ENCODE measurements around the gene GET4.

The GET4 gene

DNA sequence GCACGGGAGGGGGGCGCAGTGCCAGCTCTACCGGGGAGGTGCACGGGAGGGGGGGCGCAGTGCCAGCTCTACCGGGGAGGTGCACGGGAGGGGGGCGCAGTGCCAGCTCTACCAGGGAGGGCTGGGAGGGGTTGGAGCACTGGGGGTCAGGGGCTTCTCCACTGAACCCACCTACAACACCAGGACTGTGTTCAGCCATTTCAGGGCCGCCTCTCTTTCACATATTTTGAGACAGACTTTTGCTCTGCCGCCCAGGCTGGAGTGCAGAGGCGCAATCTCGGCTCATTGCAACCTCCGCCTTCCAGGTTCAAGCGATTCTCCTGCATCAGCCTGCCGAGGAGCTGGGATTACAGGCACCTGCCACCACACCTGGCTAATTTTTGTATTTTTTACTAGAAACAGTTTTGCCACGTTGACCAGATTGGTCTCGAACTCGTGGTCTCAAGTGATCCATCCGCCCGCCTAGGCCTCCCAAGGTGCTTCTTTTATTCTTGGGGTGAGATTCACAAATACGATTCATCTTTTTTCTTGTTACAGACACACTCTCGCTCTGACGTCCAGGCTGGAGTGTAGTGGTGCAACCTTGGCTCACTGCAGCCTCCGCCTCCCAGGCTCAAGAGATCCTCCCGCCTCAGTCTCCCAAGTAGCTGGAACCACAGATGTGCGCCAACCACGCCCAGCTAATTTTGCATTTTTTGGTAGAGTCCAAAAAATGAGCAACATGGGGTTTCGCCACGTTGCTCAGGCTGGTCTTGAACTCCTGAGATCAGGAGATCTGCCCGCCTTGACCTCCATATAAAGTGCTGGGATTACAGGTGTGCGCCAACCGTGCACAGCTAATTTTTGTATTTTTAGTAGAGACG, 41.1 kb downstream of the GET4 start:
- no peak overlapping the region for H3K4me3 ChIP-seq (ENCODE audit: low read depth, low read length)
- TF ChIP-seq, protein P1, sequence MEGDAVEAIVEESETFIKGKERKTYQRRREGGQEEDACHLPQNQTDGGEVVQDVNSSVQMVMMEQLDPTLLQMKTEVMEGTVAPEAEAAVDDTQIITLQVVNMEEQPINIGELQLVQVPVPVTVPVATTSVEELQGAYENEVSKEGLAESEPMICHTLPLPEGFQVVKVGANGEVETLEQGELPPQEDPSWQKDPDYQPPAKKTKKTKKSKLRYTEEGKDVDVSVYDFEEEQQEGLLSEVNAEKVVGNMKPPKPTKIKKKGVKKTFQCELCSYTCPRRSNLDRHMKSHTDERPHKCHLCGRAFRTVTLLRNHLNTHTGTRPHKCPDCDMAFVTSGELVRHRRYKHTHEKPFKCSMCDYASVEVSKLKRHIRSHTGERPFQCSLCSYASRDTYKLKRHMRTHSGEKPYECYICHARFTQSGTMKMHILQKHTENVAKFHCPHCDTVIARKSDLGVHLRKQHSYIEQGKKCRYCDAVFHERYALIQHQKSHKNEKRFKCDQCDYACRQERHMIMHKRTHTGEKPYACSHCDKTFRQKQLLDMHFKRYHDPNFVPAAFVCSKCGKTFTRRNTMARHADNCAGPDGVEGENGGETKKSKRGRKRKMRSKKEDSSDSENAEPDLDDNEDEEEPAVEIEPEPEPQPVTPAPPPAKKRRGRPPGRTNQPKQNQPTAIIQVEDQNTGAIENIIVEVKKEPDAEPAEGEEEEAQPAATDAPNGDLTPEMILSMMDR (IDR thresholded peaks at IDR 0.05; ENCODE audit: borderline replicate concordance, insufficient read depth, low read depth, low read length), result no peak

DNA sequence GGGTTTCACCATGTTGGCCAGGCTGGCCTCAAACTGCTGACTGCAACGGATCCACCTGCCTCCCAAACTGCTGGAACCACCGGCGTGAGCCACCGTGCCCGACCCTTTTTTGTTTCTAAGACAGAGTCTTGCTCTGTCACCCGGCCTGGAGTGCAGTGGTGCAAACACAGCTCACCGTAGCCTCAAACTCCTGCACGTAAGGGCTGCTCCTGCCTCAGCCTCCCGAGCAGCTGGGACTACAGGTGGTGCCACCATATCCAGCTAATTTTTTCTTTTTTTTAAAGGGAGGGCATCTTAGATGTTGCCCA, 41.7 kb downstream of the GET4 start:
- TF ChIP-seq, protein P1 (IDR thresholded peaks at IDR 0.05; ENCODE audit: borderline replicate concordance, insufficient read depth, low read depth, low read length), result no peak
- no peak overlapping the region for H3K4me3 ChIP-seq (ENCODE audit: low read depth, low read length)

DNA sequence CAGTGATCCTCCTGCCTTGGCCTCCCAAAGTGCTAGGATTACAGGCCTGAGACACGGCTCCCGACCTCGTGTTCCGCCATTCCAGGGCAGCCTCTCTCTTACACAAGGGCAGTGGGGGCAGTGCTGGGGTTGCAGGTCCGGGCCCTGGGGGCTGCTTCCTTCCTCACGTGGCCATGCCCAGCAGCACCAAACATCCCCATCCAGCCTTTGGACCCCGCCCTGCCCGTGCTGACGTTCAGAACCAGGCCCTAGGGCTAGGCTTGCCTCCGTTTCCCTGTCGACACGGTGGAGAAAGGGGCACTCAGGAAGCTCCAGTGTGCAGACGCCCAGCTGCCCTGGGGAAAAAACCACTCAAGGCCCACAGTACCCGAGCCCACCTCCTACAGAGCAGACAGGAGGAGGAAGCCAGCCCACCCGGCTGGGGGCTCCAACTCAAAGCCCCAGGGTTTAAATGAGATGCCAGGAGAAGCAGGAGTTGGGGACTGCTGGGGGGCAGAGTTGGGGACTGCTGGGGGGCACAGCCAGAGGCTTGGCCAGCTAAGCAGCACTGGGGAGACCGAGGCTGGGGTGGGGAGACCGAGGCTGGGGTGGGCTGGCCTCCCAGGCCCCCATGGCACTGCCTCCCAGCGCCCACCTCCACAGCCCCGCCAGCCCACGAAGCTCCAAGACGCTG, 42.2 kb downstream of the GET4 start:
- TF ChIP-seq, protein P1 (IDR thresholded peaks at IDR 0.05; ENCODE audit: borderline replicate concordance, insufficient read depth, low read depth, low read length), result no peak
- no peak overlapping the region for H3K4me3 ChIP-seq (ENCODE audit: low read depth, low read length)

- TF ChIP-seq, protein P1 (IDR thresholded peaks at IDR 0.05; ENCODE audit: borderline replicate concordance, insufficient read depth, low read depth, low read length), result no peak
- no peak overlapping the region for H3K4me3 ChIP-seq (ENCODE audit: low read depth, low read length)
These were observed 42.7 kb downstream of the GET4 start for GRCh38 chr7:919114-919442.

GRCh38 chr7:919924-920341, 43.6 kb downstream of the GET4 start:
- H3K4me3 ChIP-seq (ENCODE audit: low read depth, low read length), result no peak overlapping the region
- TF ChIP-seq, protein P1 (IDR thresholded peaks at IDR 0.05; ENCODE audit: borderline replicate concordance, insufficient read depth, low read depth, low read length), result no peak

GRCh38 chr7:920351-921070, 44.2 kb downstream of the GET4 start:
- TF ChIP-seq, protein P1 (IDR thresholded peaks at IDR 0.05; ENCODE audit: borderline replicate concordance, insufficient read depth, low read depth, low read length), result no peak
- H3K4me3 ChIP-seq (ENCODE audit: low read depth, low read length), result no peak overlapping the region
